RWPE1 (cell line): ENCODE data around the gene DMD.

Source experiments
- CTCF ChIA-PET: fragments of 350-600 bp; sonication (Branson Sonifier 250); formaldehyde crosslinking; extraction: SDS; loops from one replicate; lab custom pipeline; 2021; lab: Yijun Ruan, JAX
- POLR2A ChIA-PET: fragments of 400-600 bp; formaldehyde crosslinking; extraction: SDS; loops from one replicate; lab custom pipeline; 2020; ENCODE audit warnings: antibody characterized with exemption; ENCODE audit not compliant: low non-redundant PET; lab: Yijun Ruan, JAX
- DNase-seq: peaks from one replicate; pipeline ENCODE4 v3.0.0; 2012; ENCODE audit warnings: low spot score
- H3K27ac ChIP-seq: fragments of 450-650 bp; 2 replicates; pipeline ENCODE4 v1.5.1; 2017
- CTCF ChIP-seq: fragments of 450-650 bp; conservative IDR thresholded peaks from 2 replicates; pipeline ENCODE4 v1.5.1; 2017; ENCODE audit warnings: low read depth, mild to moderate bottlenecking

DMD gene

GRCh38 chrX:31555506-31555905 is 1655.8 kb downstream of the DMD start:
- no peak for DNase-seq
- TF ChIP-seq CTCF = no peak
- ChIA-PET POLR2A (no interaction called here), CTCF (no interaction called here)
- no peak overlapping the region for H3K27ac ChIP-seq

GRCh38 chrX:31551913-31552312 is 1659.4 kb downstream of the DMD start:
- TF ChIP-seq CTCF = no peak
- POLR2A ChIA-PET = no interaction called here
- no peak for DNase-seq
- no peak overlapping the region for H3K27ac ChIP-seq
- CTCF ChIA-PET = no interaction called here

GRCh38 chrX:31550158-31550557 is 1661.2 kb downstream of the DMD start:
- no peak overlapping the region for H3K27ac ChIP-seq
- no peak for DNase-seq
- ChIA-PET POLR2A (no interaction called here), CTCF (no interaction called here)
- TF ChIP-seq CTCF = no peak

- DNase-seq = no peak
- ChIA-PET CTCF (no interaction called here), POLR2A (no interaction called here)
- TF ChIP-seq CTCF = no peak
- no peak overlapping the region for H3K27ac ChIP-seq
Observed at GRCh38 chrX:31547816-31548215, 1663.5 kb downstream of the DMD start.

GRCh38 chrX:31547416-31547815 is 1663.9 kb downstream of the DMD start:
- TF ChIP-seq CTCF = no peak
- POLR2A ChIA-PET = no interaction called here
- DNase-seq = no peak
- CTCF ChIA-PET = no interaction called here
- H3K27ac ChIP-seq = no peak overlapping the region

GRCh38 chrX:31546126-31546525 is 1665.2 kb downstream of the DMD start:
- no peak for TF ChIP-seq CTCF
- POLR2A ChIA-PET = no interaction called here
- no peak overlapping the region for H3K27ac ChIP-seq
- CTCF ChIA-PET = interaction anchor here (0.7 kb wide), 1 partner anchor 1571 kb away, joined by 3 read pairs; no protein-coding TSS in a partner anchor
- DNase-seq = peak; percentile 59

GRCh38 chrX:31545726-31546125 is 1665.6 kb downstream of the DMD start:
- TF ChIP-seq CTCF = no peak
- ChIA-PET CTCF (no interaction called here), POLR2A (no interaction called here)
- no peak overlapping the region for H3K27ac ChIP-seq
- DNase-seq = no peak
